ENCODE results near the gene NPY. TPM values are rescaled to one million over a fixed set of nuclear protein-coding genes. Genes with fewer than 3 reads are reported as not detected.

The NPY gene
- total and polyA plus RNA-seq, 9 of the 15 experiments (the other 6 are each of a cell fraction or from before 2014, with no cell fraction given), result not detected

DNA sequence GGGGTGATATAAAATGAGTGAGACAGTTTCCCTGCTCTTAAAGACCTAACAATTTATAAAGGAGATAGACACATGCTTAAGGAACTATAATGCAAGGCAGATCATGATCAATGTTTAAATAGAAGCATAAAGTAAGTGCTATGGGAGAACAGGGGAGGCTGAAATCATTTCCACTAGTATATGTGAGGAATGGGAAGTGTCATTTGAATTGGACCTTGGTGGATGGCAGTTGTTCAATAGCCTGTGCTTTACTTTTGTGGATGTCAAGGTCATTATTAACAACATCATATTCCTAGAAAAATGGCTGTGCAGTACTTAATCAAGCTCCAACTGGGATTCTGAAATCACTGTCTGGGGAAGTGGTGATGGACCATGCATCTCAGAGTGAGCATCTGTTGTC is 14.7 kb downstream of the NPY start:
- TF ChIP-seq ZNF197 (CRISPR knock-in tag; IDR thresholded peaks at IDR 0.05; ENCODE audit: low read depth) (no peak), HMGN3 (IDR thresholded peaks at IDR 0.05; ENCODE audit: borderline replicate concordance, extremely low read depth, insufficient read length, low read depth, low read length) (no peak), ZNF239 (CRISPR knock-in tag; IDR thresholded peaks at IDR 0.05) (no peak), U2AF1 (optimal IDR thresholded peaks at IDR 0.05; ENCODE audit: low read depth, low read length) (no peak), ZNF586 (CRISPR knock-in tag; conservative IDR thresholded peaks at IDR 0.05) (no peak), NFIC (IDR thresholded peaks at IDR 0.05) (no peak)
- BruUV-seq (replicated peaks), result no TSS peak
- H3K9ac ChIP-seq (ENCODE audit: insufficient read depth in 1 of 2, low read depth in 2 of 2, low read length in 2 of 2), result no peak overlapping the region
- ChIA-PET POLR2A (no interaction called here), CTCF (ENCODE audit: low intra/inter-chr PET ratio) (no interaction called here)
- no peaks in the 10 kb centered on the region for H3K9me1 ChIP-seq (ENCODE audit: control insufficient read depth, insufficient read depth, low read length)
- H3K9me3 ChIP-seq (replicated peaks; ENCODE audit: control insufficient read depth, insufficient read depth, low read depth, low read length), result no peaks in the 10 kb centered on the region
- no peaks in the 10 kb centered on the region for H4K20me1 ChIP-seq (replicated peaks; ENCODE audit: control insufficient read depth, insufficient read depth, low read length)
- intact Hi-C loops (cut with micrococcal nuclease), result no loop called here
- no peaks in the 10 kb centered on the region for H3K4me1 ChIP-seq (replicated peaks in 1 of 2; ENCODE audit: control insufficient read depth in 2 of 2, insufficient read depth in 2 of 2, low read length in 2 of 2)
- no peak overlapping the region for H2AFZ ChIP-seq (ENCODE audit: low read depth, low read length)
- peaks cover 0 to 2% of the 10 kb centered on the region in 2 experiments; a peak in 3 of 5 replicates for H3K27me3 ChIP-seq (ENCODE audit: control insufficient read depth in 2 of 2, insufficient read depth in 2 of 2, low read length in 2 of 2)
- in situ Hi-C loops (cut with MboI), result no loop called here
- no peak overlapping the region for H3K4me3 ChIP-seq
- no peaks in the 10 kb centered on the region for H3K36me3 ChIP-seq (ENCODE audit: control insufficient read depth, insufficient read depth, low read length)
- H3K27ac ChIP-seq (ENCODE audit: extremely low read depth, low read depth, low read length), result no peak overlapping the region
- H3K79me2 ChIP-seq (ENCODE audit: control insufficient read depth, insufficient read depth, low read length), result no peaks in the 10 kb centered on the region
- DNase-seq (ENCODE audit: extremely low read depth in 1 of 4, low spot score in 3 of 4) (no peak), ATAC-seq (no peak), FAIRE-seq (no peak)
- H3K4me2 ChIP-seq (ENCODE audit: insufficient read depth, low read length), result no peak overlapping the region

DNA sequence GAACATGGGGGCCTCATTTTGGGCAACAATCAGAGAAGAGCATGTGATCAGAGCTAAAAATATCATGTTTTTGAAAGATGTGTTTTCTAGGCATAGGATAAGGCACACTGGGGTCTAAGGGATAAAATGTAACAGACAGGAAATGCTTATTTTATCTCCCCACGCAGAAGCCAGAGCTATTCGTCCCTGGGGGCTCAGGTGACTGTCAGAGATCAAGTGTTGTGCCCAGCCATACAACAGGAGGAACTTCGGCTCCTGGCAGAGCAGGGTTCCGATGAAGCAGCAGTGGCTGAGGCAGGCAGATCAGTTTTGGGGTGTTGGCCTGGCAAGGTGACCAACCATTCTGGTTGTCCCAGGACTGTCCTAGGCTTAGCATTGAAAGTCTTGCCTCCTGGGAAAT is 15.2 kb downstream of the NPY start:
- ATAC-seq (no peak), FAIRE-seq (no peak), DNase-seq (ENCODE audit: extremely low read depth in 1 of 4, low spot score in 3 of 4) (peak in 1 of 4 experiments; percentile 3)
- Histone ChIP-seq H3K27me3 (ENCODE audit: control insufficient read depth in 2 of 2, insufficient read depth in 2 of 2, low read length in 2 of 2) (peaks cover 0 to 2% of the 10 kb centered on the region in 2 experiments; a peak in 3 of 5 replicates), H3K79me2 (ENCODE audit: control insufficient read depth, insufficient read depth, low read length) (no peaks in the 10 kb centered on the region), H3K27ac (ENCODE audit: extremely low read depth, low read depth, low read length) (no peak overlapping the region), H3K9me3 (replicated peaks; ENCODE audit: control insufficient read depth, insufficient read depth, low read depth, low read length) (no peaks in the 10 kb centered on the region), H3K9ac (ENCODE audit: insufficient read depth in 1 of 2, low read depth in 2 of 2, low read length in 2 of 2) (no peak overlapping the region), H3K36me3 (ENCODE audit: control insufficient read depth, insufficient read depth, low read length) (no peaks in the 10 kb centered on the region), H3K9me1 (ENCODE audit: control insufficient read depth, insufficient read depth, low read length) (no peaks in the 10 kb centered on the region), H3K4me3 (no peak overlapping the region), H3K4me1 (replicated peaks in 1 of 2; ENCODE audit: control insufficient read depth in 2 of 2, insufficient read depth in 2 of 2, low read length in 2 of 2) (no peaks in the 10 kb centered on the region), H4K20me1 (replicated peaks; ENCODE audit: control insufficient read depth, insufficient read depth, low read length) (no peaks in the 10 kb centered on the region), H2AFZ (ENCODE audit: low read depth, low read length) (no peak overlapping the region), H3K4me2 (ENCODE audit: insufficient read depth, low read length) (no peak overlapping the region; the same call in 1 of the 2 replicates)
- 0% methylated on average over 4 of the region's 4 CpGs for WGBS (ENCODE audit: insufficient coverage, low coverage, missing lambda C conversion rate)
- intact Hi-C loops (cut with micrococcal nuclease) (no loop called here), in situ Hi-C loops (cut with MboI) (no loop called here)
- ChIA-PET CTCF (ENCODE audit: low intra/inter-chr PET ratio) (no interaction called here), POLR2A (interaction anchor here (1.1 kb wide), 1 partner anchor 341 kb away, joined by 3 read pairs; no protein-coding TSS in a partner anchor)
- no TSS peak for BruUV-seq (replicated peaks)
- TF ChIP-seq, protein P1, sequence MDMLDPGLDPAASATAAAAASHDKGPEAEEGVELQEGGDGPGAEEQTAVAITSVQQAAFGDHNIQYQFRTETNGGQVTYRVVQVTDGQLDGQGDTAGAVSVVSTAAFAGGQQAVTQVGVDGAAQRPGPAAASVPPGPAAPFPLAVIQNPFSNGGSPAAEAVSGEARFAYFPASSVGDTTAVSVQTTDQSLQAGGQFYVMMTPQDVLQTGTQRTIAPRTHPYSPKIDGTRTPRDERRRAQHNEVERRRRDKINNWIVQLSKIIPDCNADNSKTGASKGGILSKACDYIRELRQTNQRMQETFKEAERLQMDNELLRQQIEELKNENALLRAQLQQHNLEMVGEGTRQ (CRISPR knock-in tag; IDR thresholded peaks at IDR 0.05), result peak; percentile 51
- no peak for TF ChIP-seq STAG1 (CRISPR knock-in tag; IDR thresholded peaks at IDR 0.05; ENCODE audit: borderline replicate concordance)
- TF ChIP-seq, protein P2, sequence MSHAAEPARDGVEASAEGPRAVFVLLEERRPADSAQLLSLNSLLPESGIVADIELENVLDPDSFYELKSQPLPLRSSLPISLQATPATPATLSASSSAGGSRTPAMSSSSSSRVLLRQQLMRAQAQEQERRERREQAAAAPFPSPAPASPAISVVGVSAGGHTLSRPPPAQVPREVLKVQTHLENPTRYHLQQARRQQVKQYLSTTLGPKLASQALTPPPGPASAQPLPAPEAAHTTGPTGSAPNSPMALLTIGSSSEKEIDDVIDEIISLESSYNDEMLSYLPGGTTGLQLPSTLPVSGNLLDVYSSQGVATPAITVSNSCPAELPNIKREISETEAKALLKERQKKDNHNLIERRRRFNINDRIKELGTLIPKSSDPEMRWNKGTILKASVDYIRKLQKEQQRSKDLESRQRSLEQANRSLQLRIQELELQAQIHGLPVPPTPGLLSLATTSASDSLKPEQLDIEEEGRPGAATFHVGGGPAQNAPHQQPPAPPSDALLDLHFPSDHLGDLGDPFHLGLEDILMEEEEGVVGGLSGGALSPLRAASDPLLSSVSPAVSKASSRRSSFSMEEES (CRISPR knock-in tag; IDR thresholded peaks at IDR 0.05), result peak; percentile 46; the same call in 1 of the 2 replicates

Measured in K562 (cell line).